GM23338 (cell line): ENCODE data around the gene PPP6R3. TPM values are rescaled to one million over a fixed set of nuclear protein-coding genes. Genes with fewer than 3 reads are reported as not detected.

Experiments
- ATAC-seq: fragments of 200-7000 bp; cut with Tn5 transposase; 3 replicates; pipeline ENCODE4 v1.9.1; 2020
- DNase-seq: peaks from one replicate; pipeline ENCODE4 v3.0.0-alpha.2; 2015; ENCODE audit warnings: low spot score
- H2AFZ ChIP-seq: fragments of 200-600 bp; sonication (generic); 2 replicates; pipeline ENCODE4 v1.8.0; 2016; ENCODE audit warnings: antibody characterized with exemption, mild to moderate bottlenecking, moderate library complexity
- H3F3A ChIP-seq: fragments of 200-600 bp; sonication (generic); replicated peaks from 2 replicates; pipeline ENCODE4 v1.8.0; 2017; ENCODE audit warnings: antibody characterized with exemption, mixed run types, low read depth
- H3K27ac ChIP-seq: fragments of 200-600 bp; sonication (generic); 2 replicates; pipeline ENCODE4 v1.6.1; 2016; ENCODE audit warnings: low read depth
- H3K27me3 ChIP-seq: fragments of 200-600 bp; sonication (generic); 2 replicates; pipeline ENCODE4 v1.8.0; 2016; ENCODE audit warnings: mild to moderate bottlenecking, mixed run types, moderate library complexity; ENCODE audit not compliant: insufficient read depth
- H3K36me3 ChIP-seq: fragments of 200-600 bp; sonication (generic); 2 replicates; pipeline ENCODE4 v1.8.0; 2016; ENCODE audit warnings: mild to moderate bottlenecking; ENCODE audit not compliant: insufficient read depth
- H3K4me1 ChIP-seq: fragments of 200-600 bp; sonication (generic); 2 replicates; pipeline ENCODE4 v1.8.0; 2016; ENCODE audit warnings: mild to moderate bottlenecking, moderate library complexity; ENCODE audit not compliant: insufficient read depth
- H3K4me2 ChIP-seq: fragments of 200-600 bp; sonication (generic); 2 replicates; pipeline ENCODE4 v1.7.1; 2017; ENCODE audit warnings: mixed run types
- H3K4me3 ChIP-seq: fragments of 200-600 bp; sonication (generic); 2 replicates; pipeline ENCODE4 v1.6.1; 2016; ENCODE audit warnings: mixed run types
- H3K79me2 ChIP-seq: fragments of 200-600 bp; sonication (generic); replicated peaks from 2 replicates; pipeline ENCODE4 v1.8.0; 2017; ENCODE audit warnings: mild to moderate bottlenecking; ENCODE audit not compliant: insufficient read depth
- H3K9me2 ChIP-seq: fragments of 200-600 bp; sonication (generic); 2 replicates; pipeline ENCODE4 v1.8.0; 2017; ENCODE audit not compliant: insufficient read depth
- H4K20me1 ChIP-seq: fragments of 200-600 bp; sonication (generic); replicated peaks from 2 replicates; pipeline ENCODE4 v1.8.0; 2017; ENCODE audit warnings: mild to moderate bottlenecking; ENCODE audit not compliant: insufficient read depth
- H3K27ac Mint-ChIP-seq: 2 replicates; pipeline ENCODE4 v1.8.0; 2020; ENCODE audit warnings: inconsistent platforms, mild to moderate bottlenecking, moderate library complexity, mixed read lengths
- H3K27me3 Mint-ChIP-seq: 3 replicates; pipeline ENCODE4 v1.8.0; 2022; ENCODE audit warnings: low read depth, mild to moderate bottlenecking, moderate library complexity, mixed read lengths, inconsistent platforms; ENCODE audit not compliant: insufficient read depth, poor library complexity
- H3K36me3 Mint-ChIP-seq: 3 replicates; pipeline ENCODE4 v1.8.0; 2021; ENCODE audit warnings: low read depth, mild to moderate bottlenecking, inconsistent platforms, moderate library complexity, mixed read lengths
- H3K4me1 Mint-ChIP-seq: 3 replicates; pipeline ENCODE4 v1.8.0; 2020; ENCODE audit warnings: mild to moderate bottlenecking, inconsistent platforms, mixed read lengths
- H3K4me3 Mint-ChIP-seq: 3 replicates; pipeline ENCODE4 v1.8.0; 2021; ENCODE audit warnings: moderate library complexity, mild to moderate bottlenecking, inconsistent platforms, mixed read lengths
- H3K9me3 Mint-ChIP-seq: 3 replicates; pipeline ENCODE4 v1.8.0; 2020; ENCODE audit warnings: moderate library complexity, mild to moderate bottlenecking, inconsistent platforms, mixed read lengths
- CREB1 ChIP-seq: fragments of 250-450 bp; sonication (Bioruptor Pico); IDR thresholded peaks from 2 replicates; pipeline ENCODE4 v1.5.0; 2020; ENCODE audit warnings: low read depth, mild to moderate bottlenecking, moderate library complexity
- CTCF ChIP-seq, 2 experiments: fragments of 200-600 bp in 1 of 2; sonication (generic) in 1 of 2; conservative IDR thresholded peaks; 2 replicates each; pipeline versions ENCODE4 v1.5.1 to v1.6.1; 2016 to 2017; ENCODE audit warnings: antibody characterized with exemption in 2 of 2, low read depth in 2 of 2, mild to moderate bottlenecking in 2 of 2, moderate library complexity in 1 of 2
- EZH2 ChIP-seq: fragments of 200-600 bp; sonication (generic); IDR thresholded peaks from one replicate; pipeline ENCODE4 v1.8.0; 2017; ENCODE audit warnings: antibody characterized with exemption, mild to moderate bottlenecking, low read depth; ENCODE audit not compliant: unreplicated experiment
- EZH2phosphoT487 ChIP-seq: fragments of 200-600 bp; sonication (generic); IDR thresholded peaks from one replicate; pipeline ENCODE4 v1.8.1; 2018; ENCODE audit warnings: antibody characterized with exemption; ENCODE audit not compliant: unreplicated experiment
- JUNB ChIP-seq: IDR thresholded peaks from one replicate; pipeline ENCODE4 v1.6.1; 2016; ENCODE audit warnings: antibody characterized with exemption; ENCODE audit not compliant: unreplicated experiment
- NANOG ChIP-seq: IDR thresholded peaks from 2 replicates; pipeline ENCODE4 v1.6.1; 2016; ENCODE audit warnings: antibody characterized with exemption, borderline replicate concordance
- POLR2AphosphoS5 ChIP-seq: IDR thresholded peaks from 2 replicates; pipeline ENCODE4 v1.6.1; 2016; ENCODE audit warnings: antibody characterized with exemption, low read depth
- STAT1 ChIP-seq: IDR thresholded peaks from one replicate; pipeline ENCODE4 v1.6.1; 2016; ENCODE audit warnings: antibody characterized with exemption; ENCODE audit not compliant: unreplicated experiment
- ZNF114 ChIP-seq: fragments of 250-450 bp; sonication (Bioruptor Pico); IDR thresholded peaks from 2 replicates; pipeline ENCODE4 v1.5.0; 2020; ENCODE audit warnings: mild to moderate bottlenecking, moderate library complexity
- ZNF331 ChIP-seq: fragments of 250-450 bp; sonication (Bioruptor Pico); IDR thresholded peaks from 2 replicates; pipeline ENCODE4 v1.5.0; 2020; ENCODE audit warnings: low read depth, mild to moderate bottlenecking, moderate library complexity
- ZNF462 ChIP-seq: fragments of 250-450 bp; sonication (Bioruptor Pico); IDR thresholded peaks from 2 replicates; pipeline ENCODE4 v1.5.0; 2020; ENCODE audit warnings: mild to moderate bottlenecking, moderate library complexity
- polyA plus RNA-seq: library from polyadenylated mRNA; unstranded; fragments of >200 nt; fragmentation: Nextera tagmentation; extraction: Ambion mirVana; gene quantifications from 2 replicates; pipeline ENCODE4 v1.2.1, GENCODE V29; 2016
- total RNA-seq: library from RNA; depleted of rRNA; stranded (reverse); fragments of >200 nt; shearing (Covaris generic); gene quantifications from 2 replicates; pipeline ENCODE4 v1.2.3, GENCODE V29; 2014
- TF ChIP-seq, protein P1 (sequence below): IDR thresholded peaks from 2 replicates; pipeline ENCODE4 v1.6.1; 2016; ENCODE audit warnings: antibody characterized with exemption
- TF ChIP-seq, protein P2 (sequence below): IDR thresholded peaks from one replicate; pipeline ENCODE4 v1.6.1; 2018; ENCODE audit warnings: antibody characterized with exemption; ENCODE audit not compliant: unreplicated experiment

Gene PPP6R3
- total and polyA plus RNA-seq, 2 experiments from 2014 or later: 170 to 268 TPM

GRCh38 chr11:68574308-68574707, 113.8 kb downstream of the PPP6R3 start:
- no peaks in the 10 kb centered on the region for H3K27me3 Mint-ChIP-seq
- no peak for ATAC-seq
- TF ChIP-seq, protein P1, sequence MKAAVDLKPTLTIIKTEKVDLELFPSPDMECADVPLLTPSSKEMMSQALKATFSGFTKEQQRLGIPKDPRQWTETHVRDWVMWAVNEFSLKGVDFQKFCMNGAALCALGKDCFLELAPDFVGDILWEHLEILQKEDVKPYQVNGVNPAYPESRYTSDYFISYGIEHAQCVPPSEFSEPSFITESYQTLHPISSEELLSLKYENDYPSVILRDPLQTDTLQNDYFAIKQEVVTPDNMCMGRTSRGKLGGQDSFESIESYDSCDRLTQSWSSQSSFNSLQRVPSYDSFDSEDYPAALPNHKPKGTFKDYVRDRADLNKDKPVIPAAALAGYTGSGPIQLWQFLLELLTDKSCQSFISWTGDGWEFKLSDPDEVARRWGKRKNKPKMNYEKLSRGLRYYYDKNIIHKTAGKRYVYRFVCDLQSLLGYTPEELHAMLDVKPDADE: no peak
- TF ChIP-seq POLR2AphosphoS5 (no peak), ZNF114 (CRISPR knock-in tag) (no peak), EZH2phosphoT487 (no peak), STAT1 (no peak), ZNF462 (CRISPR knock-in tag) (no peak), JUNB (no peak), EZH2 (no peak), ZNF331 (CRISPR knock-in tag) (no peak), CTCF (conservative IDR thresholded peaks at IDR 0.05; ENCODE audit: low read depth in 2 of 2) (no peak), CREB1 (CRISPR knock-in tag) (no peak), NANOG (no peak)
- TF ChIP-seq, protein P2, sequence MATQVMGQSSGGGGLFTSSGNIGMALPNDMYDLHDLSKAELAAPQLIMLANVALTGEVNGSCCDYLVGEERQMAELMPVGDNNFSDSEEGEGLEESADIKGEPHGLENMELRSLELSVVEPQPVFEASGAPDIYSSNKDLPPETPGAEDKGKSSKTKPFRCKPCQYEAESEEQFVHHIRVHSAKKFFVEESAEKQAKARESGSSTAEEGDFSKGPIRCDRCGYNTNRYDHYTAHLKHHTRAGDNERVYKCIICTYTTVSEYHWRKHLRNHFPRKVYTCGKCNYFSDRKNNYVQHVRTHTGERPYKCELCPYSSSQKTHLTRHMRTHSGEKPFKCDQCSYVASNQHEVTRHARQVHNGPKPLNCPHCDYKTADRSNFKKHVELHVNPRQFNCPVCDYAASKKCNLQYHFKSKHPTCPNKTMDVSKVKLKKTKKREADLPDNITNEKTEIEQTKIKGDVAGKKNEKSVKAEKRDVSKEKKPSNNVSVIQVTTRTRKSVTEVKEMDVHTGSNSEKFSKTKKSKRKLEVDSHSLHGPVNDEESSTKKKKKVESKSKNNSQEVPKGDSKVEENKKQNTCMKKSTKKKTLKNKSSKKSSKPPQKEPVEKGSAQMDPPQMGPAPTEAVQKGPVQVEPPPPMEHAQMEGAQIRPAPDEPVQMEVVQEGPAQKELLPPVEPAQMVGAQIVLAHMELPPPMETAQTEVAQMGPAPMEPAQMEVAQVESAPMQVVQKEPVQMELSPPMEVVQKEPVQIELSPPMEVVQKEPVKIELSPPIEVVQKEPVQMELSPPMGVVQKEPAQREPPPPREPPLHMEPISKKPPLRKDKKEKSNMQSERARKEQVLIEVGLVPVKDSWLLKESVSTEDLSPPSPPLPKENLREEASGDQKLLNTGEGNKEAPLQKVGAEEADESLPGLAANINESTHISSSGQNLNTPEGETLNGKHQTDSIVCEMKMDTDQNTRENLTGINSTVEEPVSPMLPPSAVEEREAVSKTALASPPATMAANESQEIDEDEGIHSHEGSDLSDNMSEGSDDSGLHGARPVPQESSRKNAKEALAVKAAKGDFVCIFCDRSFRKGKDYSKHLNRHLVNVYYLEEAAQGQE: no peak
- no peak for DNase-seq
- H3K27ac Mint-ChIP-seq: peak overlapping the region; percentile 33; the same call in 1 of the 2 replicates
- Histone ChIP-seq H2AFZ (no peak overlapping the region), H3K27me3 (no peaks in the 10 kb centered on the region), H3K79me2 (peaks cover 38% of the 10 kb centered on the region), H3K9me2 (no peaks in the 10 kb centered on the region), H4K20me1 (peaks cover 14% of the 10 kb centered on the region), H3K4me2 (no peak overlapping the region), H3K4me1 (no peaks in the 10 kb centered on the region), H3K4me3 (no peak overlapping the region), H3F3A (no peaks in the 10 kb centered on the region), H3K27ac (no peak overlapping the region), H3K36me3 (peaks cover 23% of the 10 kb centered on the region; the same call in 1 of the 2 replicates)
- H3K4me3 Mint-ChIP-seq: no peak overlapping the region
- H3K36me3 Mint-ChIP-seq: peaks cover 70% of the 10 kb centered on the region
- no peaks in the 10 kb centered on the region for H3K9me3 Mint-ChIP-seq
- no peaks in the 10 kb centered on the region; the same call in 2 of the 3 replicates for H3K4me1 Mint-ChIP-seq
